Type B pancreatic cell (in vitro differentiated cells): ENCODE data around the gene ASB2. TPM values are rescaled to one million over a fixed set of nuclear protein-coding genes. Genes with fewer than 3 reads are reported as not detected.

ENCODE experiments used
- DNase-seq: peaks from one replicate; pipeline ENCODE4 v3.0.0; 2021; ENCODE audit warnings: mixed read lengths; ENCODE audit not compliant: unreplicated experiment; ENCODE audit errors: extremely low spot score
- H3K27ac Mint-ChIP-seq: 2 replicates; pipeline ENCODE4 v1.8.0; 2021; ENCODE audit warnings: mild to moderate bottlenecking, mixed read lengths
- H3K27me3 Mint-ChIP-seq: 2 replicates; pipeline ENCODE4 v1.8.0; 2021; ENCODE audit warnings: mixed read lengths
- H3K36me3 Mint-ChIP-seq: 2 replicates; pipeline ENCODE4 v1.8.0; 2021; ENCODE audit warnings: mixed read lengths
- H3K4me1 Mint-ChIP-seq: one replicate; pipeline ENCODE4 v1.8.0; 2021; ENCODE audit warnings: mixed read lengths; ENCODE audit not compliant: unreplicated experiment
- H3K4me3 Mint-ChIP-seq: 2 replicates; pipeline ENCODE4 v1.8.0; 2021; ENCODE audit warnings: mild to moderate bottlenecking, mixed read lengths
- H3K9me3 Mint-ChIP-seq: 2 replicates; pipeline ENCODE4 v1.8.0; 2021; ENCODE audit warnings: mixed read lengths
- total RNA-seq: library from RNA; stranded (reverse); gene quantifications from 2 replicates; pipeline ENCODE4 v1.2.1, GENCODE V29; 2021; ENCODE audit warnings: low replicate concordance
- TF ChIP-seq, protein P1 (sequence below): fragments of 200-600 bp; sonication (generic); conservative IDR thresholded peaks from 2 replicates; pipeline ENCODE4 v1.5.0; 2021; ENCODE audit warnings: antibody characterized with exemption, mild to moderate bottlenecking

The ASB2 gene
- total RNA-seq, 1 donor from 2014 or later: 0.60 TPM

GRCh38 chr14:93955850-93956481, 20.4 kb downstream of the ASB2 start:
- DNase-seq: no peak
- no peaks in the 10 kb centered on the region for H3K36me3 Mint-ChIP-seq
- no peaks in the 10 kb centered on the region for H3K9me3 Mint-ChIP-seq
- no peaks in the 10 kb centered on the region for H3K27me3 Mint-ChIP-seq
- H3K4me3 Mint-ChIP-seq: no peak overlapping the region
- no peak overlapping the region for H3K27ac Mint-ChIP-seq
- H3K4me1 Mint-ChIP-seq: peaks cover 16% of the 10 kb centered on the region
- TF ChIP-seq, protein P1, sequence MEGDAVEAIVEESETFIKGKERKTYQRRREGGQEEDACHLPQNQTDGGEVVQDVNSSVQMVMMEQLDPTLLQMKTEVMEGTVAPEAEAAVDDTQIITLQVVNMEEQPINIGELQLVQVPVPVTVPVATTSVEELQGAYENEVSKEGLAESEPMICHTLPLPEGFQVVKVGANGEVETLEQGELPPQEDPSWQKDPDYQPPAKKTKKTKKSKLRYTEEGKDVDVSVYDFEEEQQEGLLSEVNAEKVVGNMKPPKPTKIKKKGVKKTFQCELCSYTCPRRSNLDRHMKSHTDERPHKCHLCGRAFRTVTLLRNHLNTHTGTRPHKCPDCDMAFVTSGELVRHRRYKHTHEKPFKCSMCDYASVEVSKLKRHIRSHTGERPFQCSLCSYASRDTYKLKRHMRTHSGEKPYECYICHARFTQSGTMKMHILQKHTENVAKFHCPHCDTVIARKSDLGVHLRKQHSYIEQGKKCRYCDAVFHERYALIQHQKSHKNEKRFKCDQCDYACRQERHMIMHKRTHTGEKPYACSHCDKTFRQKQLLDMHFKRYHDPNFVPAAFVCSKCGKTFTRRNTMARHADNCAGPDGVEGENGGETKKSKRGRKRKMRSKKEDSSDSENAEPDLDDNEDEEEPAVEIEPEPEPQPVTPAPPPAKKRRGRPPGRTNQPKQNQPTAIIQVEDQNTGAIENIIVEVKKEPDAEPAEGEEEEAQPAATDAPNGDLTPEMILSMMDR: no peak

DNA sequence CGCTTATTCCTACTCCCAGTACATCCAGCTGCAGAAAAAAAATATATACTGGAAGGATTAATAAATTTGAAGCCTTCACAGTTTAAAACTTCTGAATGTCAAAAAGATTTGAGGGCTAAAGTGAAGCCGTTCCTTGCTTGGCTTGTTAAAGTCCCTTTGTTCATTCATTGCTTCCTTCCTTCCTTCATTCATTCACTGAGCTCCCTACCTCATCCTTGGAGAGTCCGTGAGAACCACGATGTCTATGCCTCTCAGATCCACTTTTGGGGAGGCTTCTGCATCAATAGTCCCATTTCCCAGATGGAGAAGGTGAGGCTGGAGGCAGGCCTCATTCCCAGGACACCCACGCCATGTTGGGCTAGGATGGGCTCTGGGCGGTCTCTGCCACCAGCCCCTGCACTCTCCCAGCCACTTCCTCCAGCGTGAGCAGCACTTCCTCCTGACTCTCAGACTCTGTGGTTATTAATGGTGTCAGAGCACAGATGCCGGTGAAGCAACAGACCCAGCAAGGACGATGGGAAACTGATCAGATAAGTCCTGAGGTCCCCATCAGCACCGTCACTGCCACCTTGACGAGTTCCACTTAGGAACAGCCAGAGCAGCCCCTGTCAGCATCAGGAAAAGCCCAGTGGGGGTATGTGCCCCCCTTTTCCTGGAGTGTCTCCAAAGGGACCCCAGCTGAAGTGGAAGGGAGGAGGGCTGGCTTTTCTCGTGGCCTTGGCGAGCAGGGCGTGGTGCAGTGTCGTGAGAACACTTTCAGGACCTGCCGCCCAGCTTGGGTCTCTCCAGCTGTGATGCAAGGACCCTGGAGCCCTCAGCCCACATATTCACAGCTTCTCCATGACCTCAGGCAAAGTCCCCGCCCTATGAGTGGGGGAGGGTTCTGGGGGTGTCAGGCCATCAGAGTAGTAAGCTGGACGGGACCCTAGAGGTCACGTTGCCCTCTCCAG, 21.2 kb downstream of the ASB2 start:
- Mint-ChIP-seq H3K9me3 (no peaks in the 10 kb centered on the region), H3K4me1 (peaks cover 16% of the 10 kb centered on the region), H3K27ac (no peak overlapping the region), H3K27me3 (no peaks in the 10 kb centered on the region), H3K4me3 (no peak overlapping the region), H3K36me3 (no peaks in the 10 kb centered on the region)
- TF ChIP-seq, protein P1: no peak
- DNase-seq: no peak

- H3K27ac Mint-ChIP-seq: no peak overlapping the region
- no peak overlapping the region for H3K4me3 Mint-ChIP-seq
- no peaks in the 10 kb centered on the region for H3K27me3 Mint-ChIP-seq
- peaks cover 16% of the 10 kb centered on the region for H3K4me1 Mint-ChIP-seq
- DNase-seq: no peak
- TF ChIP-seq, protein P1: no peak
- H3K9me3 Mint-ChIP-seq: no peaks in the 10 kb centered on the region
- no peaks in the 10 kb centered on the region for H3K36me3 Mint-ChIP-seq
Measured at GRCh38 chr14:93954516-93954830, 21.9 kb downstream of the ASB2 start.

DNA sequence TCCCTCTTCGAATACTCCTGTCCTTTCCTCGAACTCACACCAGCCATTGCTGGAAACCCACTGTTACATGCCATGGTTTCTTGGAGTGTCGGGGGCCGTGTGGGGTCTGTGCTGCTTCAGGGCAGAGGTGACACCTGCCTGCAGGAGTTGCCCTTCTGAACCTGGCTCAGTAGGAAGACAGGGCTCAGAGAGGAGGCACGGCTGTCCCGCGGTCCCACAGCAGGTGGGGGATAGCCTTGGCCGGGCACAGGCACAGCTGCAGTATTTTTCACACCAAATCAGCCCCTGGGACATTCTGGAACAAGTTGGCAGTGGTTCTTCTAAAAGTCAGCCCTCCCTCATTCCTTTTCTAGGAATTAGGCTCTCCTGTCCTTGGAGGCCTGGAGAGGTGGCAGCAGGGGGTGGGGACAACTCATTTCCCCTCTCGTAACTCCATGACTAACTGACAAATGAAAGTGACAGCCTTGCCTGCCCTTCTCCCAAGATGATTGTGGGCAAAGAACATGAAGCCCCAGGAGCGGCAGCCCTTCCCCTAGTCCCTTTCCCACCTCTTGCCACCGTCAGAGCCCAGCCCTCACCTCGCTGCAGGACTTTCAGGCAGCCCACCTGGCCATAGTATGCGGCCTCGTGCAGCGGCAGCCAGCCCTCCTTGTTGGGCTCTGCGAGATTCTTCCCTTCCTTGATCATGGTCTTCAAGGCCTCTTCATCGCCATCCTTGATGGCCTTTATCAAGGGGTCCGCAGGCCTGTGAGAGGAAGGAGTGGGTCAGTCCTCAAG, 22.4 kb downstream of the ASB2 start:
- TF ChIP-seq, protein P1: no peak
- no peaks in the 10 kb centered on the region for H3K9me3 Mint-ChIP-seq
- no peaks in the 10 kb centered on the region for H3K27me3 Mint-ChIP-seq
- no peak for DNase-seq
- no peaks in the 10 kb centered on the region for H3K36me3 Mint-ChIP-seq
- no peak overlapping the region for H3K27ac Mint-ChIP-seq
- H3K4me1 Mint-ChIP-seq: peaks cover 12% of the 10 kb centered on the region
- H3K4me3 Mint-ChIP-seq: no peak overlapping the region

GRCh38 chr14:93953263-93953662, 23.1 kb downstream of the ASB2 start:
- peaks cover 11% of the 10 kb centered on the region for H3K4me1 Mint-ChIP-seq
- DNase-seq: no peak
- TF ChIP-seq, protein P1: no peak
- no peaks in the 10 kb centered on the region for H3K36me3 Mint-ChIP-seq
- H3K4me3 Mint-ChIP-seq: no peak overlapping the region
- H3K9me3 Mint-ChIP-seq: no peaks in the 10 kb centered on the region
- no peak overlapping the region for H3K27ac Mint-ChIP-seq
- H3K27me3 Mint-ChIP-seq: no peaks in the 10 kb centered on the region
